GM19324 (cell line): ENCODE measurements around the gene CSF2.

Experiments used
- ATAC-seq: cut with Tn5 transposase; IDR thresholded peaks from one replicate; pipeline ENCODE4 v1.9.1; 2021; ENCODE audit warnings: mild to moderate bottlenecking, moderate library complexity; ENCODE audit not compliant: unreplicated experiment, low FRiP score

The CSF2 gene

GRCh38 chr5:132067941-132068808 is 5.4 kb upstream of the CSF2 start:
- ATAC-seq = no peak

- ATAC-seq = no peak
Observed at GRCh38 chr5:132069561-132069960, 4.0 kb upstream of the CSF2 start.

GRCh38 chr5:132069994-132070393 is 3.6 kb upstream of the CSF2 start:
- ATAC-seq = no peak

GRCh38 chr5:132070460-132071337 is 2.9 kb upstream of the CSF2 start:
- ATAC-seq = no peak

GRCh38 chr5:132071338-132071707 is 2.3 kb upstream of the CSF2 start:
- no peak for ATAC-seq

GRCh38 chr5:132072070-132072469 is 1.5 kb upstream of the CSF2 start:
- no peak for ATAC-seq

- ATAC-seq = no peak
Observed at GRCh38 chr5:132072528-132072927, 1.1 kb upstream of the CSF2 start.

GRCh38 chr5:132074091-132074771 is 642 bp downstream of the CSF2 start:
- ATAC-seq = no peak

GRCh38 chr5:132074772-132075718 is 1.5 kb downstream of the CSF2 start:
- ATAC-seq = no peak

- no peak for ATAC-seq
Observed at GRCh38 chr5:132075719-132076077, 2.1 kb downstream of the CSF2 start.

- ATAC-seq = no peak
Observed at GRCh38 chr5:132076202-132076830, 2.7 kb downstream of the CSF2 start.

GRCh38 chr5:132076983-132077382 is 3.4 kb downstream of the CSF2 start:
- no peak for ATAC-seq

- ATAC-seq = no peak
Observed at GRCh38 chr5:132079081-132079480, 5.5 kb downstream of the CSF2 start.

- no peak for ATAC-seq
Observed at GRCh38 chr5:132079619-132080018, 6.0 kb downstream of the CSF2 start.

- no peak for ATAC-seq
Observed at GRCh38 chr5:132080595-132080994, 7.0 kb downstream of the CSF2 start.

- no peak for ATAC-seq
Observed at GRCh38 chr5:132081458-132081857, 7.9 kb downstream of the CSF2 start.

- ATAC-seq = no peak
Observed at GRCh38 chr5:132082329-132083023, 8.9 kb downstream of the CSF2 start.

GRCh38 chr5:132083071-132083678 is 9.6 kb downstream of the CSF2 start:
- ATAC-seq = no peak

GRCh38 chr5:132085686-132086085 is 12.1 kb downstream of the CSF2 start:
- no peak for ATAC-seq
